HepG2 (cell line): ENCODE data around the gene NUCB1. TPM values are rescaled to one million over a fixed set of nuclear protein-coding genes. Genes with fewer than 3 reads are reported as not detected.
A peak's percentile ranks its signal among the peaks of the same experiment; 100 is the strongest.
"Not testable (repeated sequence)": the region's sequence is repeated elsewhere in the genome, so short reads cannot be mapped to it uniquely, and the experiment has no call there.

Experiments
- ATAC-seq: fragments of 200-7000 bp; cut with Tn5 transposase; 3 replicates; pipeline ENCODE4 v1.9.1; 2020; ENCODE audit warnings: mild to moderate bottlenecking, moderate library complexity
- BruUV-seq: library from RNA; stranded (reverse); fragments of 400-500 nt; replicated peaks from 2 replicates; lab custom pipeline; 2021; lab: Mats Ljungman, UMichigan
- CTCF ChIA-PET: fragments of 300-600 bp; formaldehyde crosslinking; extraction: SDS; loops from one replicate; lab custom pipeline; 2021; ENCODE audit warnings: low total read pairs, inconsistent platforms, low intra/inter-chr PET ratio; lab: Yijun Ruan, JAX
- POLR2A ChIA-PET: fragments of 350-600 bp; sonication (Branson Sonifier 250); formaldehyde crosslinking; loops from one replicate; lab custom pipeline; 2020; ENCODE audit warnings: antibody characterized with exemption, inconsistent platforms; lab: Yijun Ruan, JAX
- DNase-seq: peaks from one replicate; pipeline ENCODE4 v3.0.0-alpha.2; 2015; ENCODE audit warnings: low spot score
- FAIRE-seq: peaks from 3 replicates; lab custom pipeline; 2011; peaks lifted over from hg19 to GRCh38; lab: Jason Lieb, UNC
- H2AFZ ChIP-seq: one replicate; pipeline ENCODE4 v1.6.1; 2011; ENCODE audit warnings: low read length, inconsistent platforms
- H3K27ac ChIP-seq: fragments of 300-600 bp; 3 replicates; pipeline ENCODE4 v1.8.0; 2011; ENCODE audit warnings: mixed run types, mild to moderate bottlenecking, mixed read lengths, low read length, inconsistent platforms; ENCODE audit not compliant: insufficient read depth; ENCODE audit errors: extremely low read length
- H3K27me3 ChIP-seq, 2 experiments: fragments of 200-600 bp in 1 of 2; 2 replicates in 1 of 2; 3 replicates in 1 of 2; pipeline versions ENCODE4 v1.6.0 to v1.8.0; 2011; ENCODE audit warnings: low read length in 2 of 2, mild to moderate bottlenecking in 2 of 2, moderate library complexity in 2 of 2, inconsistent platforms in 1 of 2; ENCODE audit not compliant: insufficient read depth in 2 of 2, control insufficient read depth in 1 of 2
- H3K36me3 ChIP-seq, 2 experiments: fragments of 200-600 bp in 1 of 2; replicated peaks in 1 of 2; 2 replicates in 1 of 2; 3 replicates in 1 of 2; pipeline versions ENCODE4 v1.5.1 to v1.8.0; 2011; ENCODE audit warnings: low read length in 2 of 2, inconsistent platforms in 1 of 2; ENCODE audit not compliant: insufficient read depth in 2 of 2, control insufficient read depth in 1 of 2
- H3K4me1 ChIP-seq: 2 replicates; pipeline ENCODE4 v1.5.1; 2012; ENCODE audit warnings: low read length, inconsistent platforms; ENCODE audit not compliant: insufficient read depth
- H3K4me2 ChIP-seq: 2 replicates; pipeline ENCODE4 v1.6.0; 2011; ENCODE audit warnings: low read depth, low read length, inconsistent platforms
- H3K4me3 ChIP-seq, 3 experiments: fragments of 200-600 bp in 1 of 3; sonication (generic), shearing (Covaris generic) in 1 of 3; replicated peaks in 1 of 3; 2 replicates each; pipeline ENCODE4 v1.5.1; 2011 to 2016; ENCODE audit warnings: low read length in 3 of 3, inconsistent platforms in 2 of 3, low read depth in 2 of 3, mild to moderate bottlenecking in 2 of 3, control low read depth in 1 of 3, mixed read lengths in 1 of 3; ENCODE audit not compliant: insufficient read depth in 1 of 3
- H3K79me2 ChIP-seq: one replicate; pipeline ENCODE4 v1.6.1; 2011; ENCODE audit warnings: low read length, inconsistent platforms; ENCODE audit not compliant: insufficient read depth
- H3K9ac ChIP-seq: 2 replicates; pipeline ENCODE4 v1.6.0; 2011; ENCODE audit warnings: mild to moderate bottlenecking, low read depth, low read length, inconsistent platforms; ENCODE audit not compliant: insufficient read depth
- H3K9me3 ChIP-seq: 2 replicates; pipeline ENCODE4 v1.5.1; 2012; ENCODE audit warnings: mild to moderate bottlenecking, low read length
- H4K20me1 ChIP-seq: 2 replicates; pipeline ENCODE4 v1.6.0; 2011; ENCODE audit warnings: inconsistent platforms, mild to moderate bottlenecking, low read length, moderate library complexity; ENCODE audit not compliant: insufficient read depth
- ATF7 ChIP-seq, 2 experiments: fragments of 450-650 bp in 1 of 2; sonication (generic) in 1 of 2; formaldehyde crosslinking in 1 of 2; IDR thresholded peaks; 2 replicates each; pipeline versions ENCODE4 v1.4.0 to v1.6.1; 2016 to 2020; ENCODE audit warnings: antibody characterized with exemption in 1 of 2, mild to moderate bottlenecking in 1 of 2, missing genetic modification reagents in 1 of 2
- CREM ChIP-seq, 2 experiments: sonication (generic) in 1 of 2; formaldehyde crosslinking in 1 of 2; IDR thresholded peaks; 2 replicates each; pipeline versions ENCODE4 v1.4.0 to v1.6.1; 2016 to 2020; ENCODE audit warnings: antibody characterized with exemption in 1 of 2, mild to moderate bottlenecking in 1 of 2, missing genetic modification reagents in 1 of 2
- DR1 ChIP-seq: sonication (generic); formaldehyde crosslinking; IDR thresholded peaks from 2 replicates; pipeline ENCODE4 v1.8.0; 2021; ENCODE audit warnings: mild to moderate bottlenecking, missing genetic modification reagents, inconsistent platforms
- HCFC1 ChIP-seq: fragments of 150-350 bp; IDR thresholded peaks from 2 replicates; pipeline ENCODE4 v1.6.1; 2014; ENCODE audit warnings: low read depth, low read length
- KLF16 ChIP-seq, 2 experiments: sonication (generic) in 1 of 2; formaldehyde crosslinking in 1 of 2; IDR thresholded peaks; 2 replicates each; pipeline versions ENCODE4 v1.6.1 to v1.8.0; 2016 to 2023; ENCODE audit warnings: missing genetic modification reagents in 2 of 2, missing compliant biosample characterization in 1 of 2
- NFKB2 ChIP-seq: sonication (generic); formaldehyde crosslinking; IDR thresholded peaks from 2 replicates; pipeline ENCODE4 v1.4.0; 2020; ENCODE audit warnings: missing genetic modification reagents, borderline replicate concordance
- SRF ChIP-seq: IDR thresholded peaks from 2 replicates; pipeline ENCODE4 v1.6.1; 2011; ENCODE audit warnings: mild to moderate bottlenecking, low read depth, low read length, moderate library complexity
- SUZ12 ChIP-seq: fragments of 150-350 bp; IDR thresholded peaks from 2 replicates; pipeline ENCODE4 v1.6.1; 2014; ENCODE audit warnings: low read depth, low read length
- THAP11 ChIP-seq: IDR thresholded peaks from 2 replicates; pipeline ENCODE4 v1.6.1; 2016; ENCODE audit warnings: missing biosample characterization, missing genetic modification reagents
- ZBTB38 ChIP-seq: sonication (generic); formaldehyde crosslinking; IDR thresholded peaks from 2 replicates; pipeline ENCODE4 v1.5.1; 2020; ENCODE audit warnings: mild to moderate bottlenecking, missing genetic modification reagents
- ZC3H4 ChIP-seq: sonication (generic); formaldehyde crosslinking; IDR thresholded peaks from 2 replicates; pipeline ENCODE4 v1.4.0; 2020; ENCODE audit warnings: missing genetic modification reagents, borderline replicate concordance
- ZNF143 ChIP-seq: sonication (generic); formaldehyde crosslinking; IDR thresholded peaks from 2 replicates; pipeline ENCODE4 v1.4.0; 2020; ENCODE audit warnings: missing genetic modification reagents
- ZNF446 ChIP-seq: sonication (generic); formaldehyde crosslinking; IDR thresholded peaks from 2 replicates; pipeline ENCODE4 v1.5.0; 2020; ENCODE audit warnings: mild to moderate bottlenecking, missing genetic modification reagents
- ZNF468 ChIP-seq: sonication (generic); formaldehyde crosslinking; IDR thresholded peaks from 2 replicates; pipeline ENCODE4 v1.8.0; 2022; ENCODE audit warnings: mild to moderate bottlenecking, moderate library complexity, missing genetic modification reagents
- ZNF598 ChIP-seq: sonication (generic); formaldehyde crosslinking; IDR thresholded peaks from 2 replicates; pipeline ENCODE4 v1.5.1; 2020; ENCODE audit warnings: mild to moderate bottlenecking, missing genetic modification reagents, borderline replicate concordance
- WGBS: methylation state at CpG from one replicate; pipeline ENCODE4 v1.1.6; 2017; ENCODE audit warnings: low lambda C conversion rate; 5-methylcytosine and 5-hydroxymethylcytosine counted together
- in situ Hi-C: cut with HindIII; loops from 2 replicates; pipeline ENCODE4 v1.10.0; 2017; ENCODE audit warnings: low pct_unique_long_range_greater_than_20kb; ENCODE audit not compliant: extremely low pct_ligation_motif_present
- intact Hi-C: fragments of 100-400 bp; cut with micrococcal nuclease; formaldehyde crosslinking; loops from one replicate; pipeline ENCODE4 v1.10.0; 2022; ENCODE audit not compliant: unreplicated experiment
- polyA plus RNA-seq, 8 experiments: library from polyadenylated mRNA; depleted of rRNA in 3 of 8; stranded (reverse) in 7 of 8; unstranded in 1 of 8; fragments of >200 nt; fragmentation: Illumina TruSeq in 4 of 8; extraction: Trizol in 4 of 8; gene quantifications; 2 replicates each; pipeline versions ENCODE4 v1.2.1 to v1.2.3, GENCODE V29; 2011 to 2016; ENCODE audit warnings: low read depth in 4 of 8, missing spikeins in 1 of 8, mixed read lengths in 1 of 8; ENCODE audit not compliant: insufficient read depth in 1 of 8
- total RNA-seq, 5 experiments: library from RNA; depleted of rRNA; stranded (reverse); fragments of >200 nt; fragmentation: Illumina TruSeq; extraction: Trizol; gene quantifications; 2 replicates each; pipeline ENCODE4 v1.2.3, GENCODE V29; 2016; ENCODE audit warnings: low read depth in 1 of 5
- TF ChIP-seq, protein P1 (sequence below): sonication (generic); formaldehyde crosslinking; IDR thresholded peaks from 2 replicates; pipeline ENCODE4 v1.8.0; 2022; ENCODE audit warnings: mild to moderate bottlenecking, missing genetic modification reagents, moderate library complexity
- TF ChIP-seq, protein P2 (sequence below): IDR thresholded peaks from 2 replicates; pipeline ENCODE4 v1.6.1; 2018; ENCODE audit warnings: missing genetic modification reagents

NUCB1 gene
- total and polyA plus RNA-seq, 2 of the 13 experiments (the other 11 are each of a cell fraction or from before 2014, with no cell fraction given), result 82.3 to 106 TPM

DNA sequence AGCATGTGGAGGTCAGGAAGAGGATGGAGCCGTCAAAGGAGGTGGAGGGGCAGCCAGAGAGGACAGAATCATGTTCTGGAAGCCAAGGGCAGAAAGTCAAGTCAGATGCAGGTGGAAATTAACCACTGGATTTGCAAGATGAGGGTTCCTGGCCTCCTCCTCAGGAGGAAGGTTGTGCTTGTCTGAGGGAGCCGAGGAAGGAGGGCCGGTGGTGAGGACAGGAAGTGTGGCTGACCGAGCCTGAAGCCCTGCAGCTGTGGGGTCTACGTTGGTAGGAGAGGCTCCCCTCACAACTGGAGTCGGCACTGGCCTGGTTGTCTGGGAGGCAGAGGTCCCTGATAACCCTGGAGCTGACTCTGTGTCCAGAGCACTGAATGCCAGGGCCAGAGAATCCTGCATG is 18.0 kb downstream of the NUCB1 start:
- in situ Hi-C loops (no loop called here), intact Hi-C loops (no loop called here)
- ATAC-seq (no peak), DNase-seq (no peak), FAIRE-seq (no peak)
- no peak for TF ChIP-seq SRF
- no peak for TF ChIP-seq ZNF446
- TF ChIP-seq NFKB2, result no peak
- no peak for TF ChIP-seq DR1
- no peak for TF ChIP-seq ZNF468 (CRISPR knock-in tag)
- 95% methylated on average over 6 of the region's 6 CpGs for WGBS
- no peak overlapping the region for H3K4me2 ChIP-seq
- H3K27ac ChIP-seq, result no peak overlapping the region
- H3K27me3 ChIP-seq, result no peaks in the 10 kb centered on the region
- CTCF ChIA-PET, result no interaction called here
- H3K79me2 ChIP-seq, result no peaks in the 10 kb centered on the region
- peaks cover 13 to 44% of the 10 kb centered on the region in 2 experiments for H3K36me3 ChIP-seq
- BruUV-seq, result no TSS peak
- no peak overlapping the region for H3K4me3 ChIP-seq
- no peaks in the 10 kb centered on the region for H4K20me1 ChIP-seq
- H3K4me1 ChIP-seq, result no peaks in the 10 kb centered on the region
- POLR2A ChIA-PET, result no interaction called here
- H2AFZ ChIP-seq, result no peak overlapping the region
- H3K9me3 ChIP-seq, result no peaks in the 10 kb centered on the region
- H3K9ac ChIP-seq, result no peak overlapping the region

DNA sequence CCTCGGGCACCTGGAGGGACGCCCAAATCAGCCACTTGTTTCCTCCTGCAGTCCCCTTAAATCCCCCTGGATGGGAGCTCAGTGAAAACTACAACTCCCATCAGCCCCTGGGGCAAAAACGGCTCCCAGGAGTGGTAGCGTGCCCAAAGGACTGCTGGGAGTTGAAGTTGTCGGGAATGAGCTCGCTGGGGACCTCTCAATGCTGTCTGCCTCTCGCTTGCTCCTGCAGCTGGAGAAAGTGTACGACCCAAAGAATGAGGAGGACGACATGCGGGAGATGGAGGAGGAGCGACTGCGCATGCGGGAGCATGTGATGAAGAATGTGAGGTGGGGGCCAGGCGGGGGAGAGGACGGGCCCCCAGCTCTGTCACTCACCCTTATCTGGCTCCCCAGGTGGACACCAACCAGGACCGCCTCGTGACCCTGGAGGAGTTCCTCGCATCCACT is 18.7 kb downstream of the NUCB1 start:
- intact Hi-C loops, result no loop called here

DNA sequence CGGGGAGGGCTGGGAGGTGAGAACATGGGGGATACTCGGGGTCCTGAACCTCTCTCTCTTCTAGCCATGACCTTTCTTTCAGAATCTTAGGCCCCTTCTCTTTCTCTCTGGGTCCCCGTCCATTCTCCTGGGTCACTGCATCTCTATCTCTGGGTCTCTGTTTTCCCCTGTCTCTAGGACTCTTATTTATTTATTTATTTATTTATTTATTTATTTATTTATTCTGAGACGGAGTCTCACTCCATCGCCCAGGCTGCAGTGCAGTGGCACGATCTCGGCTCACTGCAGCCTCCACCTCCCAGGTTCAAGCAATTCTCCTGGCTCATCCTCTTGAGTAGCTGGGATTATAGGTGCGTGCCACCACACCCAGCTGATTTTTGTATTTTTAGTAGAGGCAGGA is 19.2 kb downstream of the NUCB1 start:
- H3K9ac ChIP-seq, H3K4me1 ChIP-seq, H3K9me3 ChIP-seq, H3K79me2 ChIP-seq, H4K20me1 ChIP-seq, intact Hi-C loops, ATAC-seq, in situ Hi-C loops, CTCF ChIA-PET, H3K4me2 ChIP-seq, H2AFZ ChIP-seq, BruUV-seq, H3K27ac ChIP-seq, H3K27me3 ChIP-seq, FAIRE-seq, DNase-seq, H3K4me3 ChIP-seq: not testable (repeated sequence)
- POLR2A ChIA-PET, result interaction anchor here (0.6 to 0.9 kb wide), 4 partner anchors 45 to 112 kb away, joined by 3 to 4 read pairs (median 4); no protein-coding TSS in a partner anchor
- H3K36me3 ChIP-seq, result peaks cover 7 to 35% of the 10 kb centered on the region in 2 experiments; a peak in 4 of 5 replicates
- WGBS, result 96% methylated on average over 7 of the region's 8 CpGs

More for the DNA sequence above, 18.7 kb downstream of the NUCB1 start:
- TF ChIP-seq ZC3H4 (CRISPR knock-in tag), result no peak
- TF ChIP-seq, protein P1, sequence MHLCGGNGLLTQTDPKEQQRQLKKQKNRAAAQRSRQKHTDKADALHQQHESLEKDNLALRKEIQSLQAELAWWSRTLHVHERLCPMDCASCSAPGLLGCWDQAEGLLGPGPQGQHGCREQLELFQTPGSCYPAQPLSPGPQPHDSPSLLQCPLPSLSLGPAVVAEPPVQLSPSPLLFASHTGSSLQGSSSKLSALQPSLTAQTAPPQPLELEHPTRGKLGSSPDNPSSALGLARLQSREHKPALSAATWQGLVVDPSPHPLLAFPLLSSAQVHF, result no peak
- peak; percentile 66; the same call in 1 of the 2 replicates for TF ChIP-seq ZBTB38
- no peak for TF ChIP-seq ZNF598 (CRISPR knock-in tag)
- peak; percentile 96 for TF ChIP-seq THAP11 (CRISPR knock-in tag)
- TF ChIP-seq HCFC1, result peak; percentile 76
- peak; percentile 91 for TF ChIP-seq ZNF143 (CRISPR knock-in tag)
- TF ChIP-seq, protein P2, sequence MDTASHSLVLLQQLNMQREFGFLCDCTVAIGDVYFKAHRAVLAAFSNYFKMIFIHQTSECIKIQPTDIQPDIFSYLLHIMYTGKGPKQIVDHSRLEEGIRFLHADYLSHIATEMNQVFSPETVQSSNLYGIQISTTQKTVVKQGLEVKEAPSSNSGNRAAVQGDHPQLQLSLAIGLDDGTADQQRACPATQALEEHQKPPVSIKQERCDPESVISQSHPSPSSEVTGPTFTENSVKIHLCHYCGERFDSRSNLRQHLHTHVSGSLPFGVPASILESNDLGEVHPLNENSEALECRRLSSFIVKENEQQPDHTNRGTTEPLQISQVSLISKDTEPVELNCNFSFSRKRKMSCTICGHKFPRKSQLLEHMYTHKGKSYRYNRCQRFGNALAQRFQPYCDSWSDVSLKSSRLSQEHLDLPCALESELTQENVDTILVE (CRISPR knock-in tag), result no peak
- TF ChIP-seq KLF16 (CRISPR knock-in tag; IDR thresholded peaks at IDR 0.05), result no peak
- peak; percentile 60; the same call in 1 of the 2 replicates for TF ChIP-seq CREM (IDR thresholded peaks at IDR 0.05)
- no peak for TF ChIP-seq CREM (CRISPR knock-in tag; IDR thresholded peaks at IDR 0.05)
- TF ChIP-seq SUZ12, result peak; percentile 65
- no peak for TF ChIP-seq ATF7 (IDR thresholded peaks at IDR 0.05)
- no peak for TF ChIP-seq ATF7 (CRISPR knock-in tag; IDR thresholded peaks at IDR 0.05)
- CTCF ChIA-PET, result no interaction called here
- ATAC-seq (peak; percentile 51), FAIRE-seq (no peak), DNase-seq (no peak)
- H3K9ac ChIP-seq, result no peak overlapping the region
- no peaks in the 10 kb centered on the region for H3K9me3 ChIP-seq
- H3K4me2 ChIP-seq, result no peak overlapping the region
- H2AFZ ChIP-seq, result no peak overlapping the region
- H3K27ac ChIP-seq, result no peak overlapping the region
- no TSS peak for BruUV-seq
- H3K4me3 ChIP-seq, result no peak overlapping the region
- H3K4me1 ChIP-seq, result no peaks in the 10 kb centered on the region
- peaks cover 10 to 37% of the 10 kb centered on the region in 2 experiments; a peak in 4 of 5 replicates for H3K36me3 ChIP-seq
- 94% methylated on average over 17 of the region's 18 CpGs for WGBS
- H3K27me3 ChIP-seq, result no peaks in the 10 kb centered on the region
- in situ Hi-C loops, result no loop called here
- POLR2A ChIA-PET, result interaction anchor here (0.6 to 0.9 kb wide), 4 partner anchors 45 to 111 kb away, joined by 3 to 4 read pairs (median 4); no protein-coding TSS in a partner anchor
- no peaks in the 10 kb centered on the region for H4K20me1 ChIP-seq
- no peaks in the 10 kb centered on the region for H3K79me2 ChIP-seq
